ENCODE data around the gene VPS37B.
A peak's percentile ranks its signal among the peaks of the same experiment; 100 is the strongest.

Gene VPS37B

GRCh38 chr12:122866379-122866778, 29.5 kb downstream of the VPS37B start:
- DNase-seq (ENCODE audit: low read depth in 2 of 2): no peak

GRCh38 chr12:122865268-122866231, 30.4 kb downstream of the VPS37B start:
- DNase-seq (ENCODE audit: low read depth in 2 of 2): no peak

DNA sequence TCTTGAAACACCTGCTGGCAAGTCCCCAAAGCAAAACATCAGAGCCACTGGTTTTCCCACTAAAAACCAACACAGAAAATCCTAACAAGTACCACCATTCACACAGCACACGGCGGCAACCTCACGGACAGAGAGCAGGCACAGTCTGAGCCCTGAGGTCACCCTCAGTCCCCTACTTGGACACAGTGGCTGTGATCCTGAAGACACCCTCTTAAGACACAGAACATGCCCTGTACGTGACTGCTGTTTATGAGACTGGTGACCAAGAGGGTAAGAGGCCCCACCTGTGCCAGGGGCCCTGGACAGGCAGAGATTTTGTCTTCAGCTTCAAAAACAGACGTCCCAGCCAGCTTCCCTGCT, 31.1 kb downstream of the VPS37B start:
- no peak for DNase-seq (ENCODE audit: low read depth in 2 of 2)

- DNase-seq (ENCODE audit: low read depth in 2 of 2): no peak
These were observed 32.8 kb downstream of the VPS37B start for GRCh38 chr12:122862872-122863701.

DNA sequence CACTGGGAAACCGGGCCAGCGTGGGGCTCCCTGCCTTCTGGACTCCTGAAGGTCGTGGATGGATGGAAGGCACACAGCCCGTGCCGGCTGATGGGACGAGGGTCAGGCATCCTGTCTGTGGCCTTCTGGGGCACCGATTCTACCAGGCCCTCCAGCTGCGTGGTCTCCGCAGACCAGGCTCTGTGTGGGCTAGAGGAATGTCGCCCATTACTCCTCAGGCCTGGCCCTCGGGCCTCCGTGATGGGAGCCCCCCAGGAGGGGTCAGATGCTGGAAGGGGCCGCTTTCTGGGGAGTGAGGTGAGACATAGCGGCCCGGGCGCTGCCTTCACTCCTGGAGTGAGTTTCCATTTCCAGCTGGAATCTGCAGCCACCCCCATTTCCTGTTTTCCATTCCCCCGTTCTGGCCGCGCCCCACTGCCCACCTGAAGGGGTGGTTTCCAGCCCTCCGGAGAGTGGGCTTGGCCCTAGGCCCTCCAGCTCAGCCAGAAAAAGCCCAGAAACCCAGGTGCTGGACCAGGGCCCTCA, 33.8 kb downstream of the VPS37B start:
- no peak for DNase-seq (ENCODE audit: low read depth in 2 of 2)

DNA sequence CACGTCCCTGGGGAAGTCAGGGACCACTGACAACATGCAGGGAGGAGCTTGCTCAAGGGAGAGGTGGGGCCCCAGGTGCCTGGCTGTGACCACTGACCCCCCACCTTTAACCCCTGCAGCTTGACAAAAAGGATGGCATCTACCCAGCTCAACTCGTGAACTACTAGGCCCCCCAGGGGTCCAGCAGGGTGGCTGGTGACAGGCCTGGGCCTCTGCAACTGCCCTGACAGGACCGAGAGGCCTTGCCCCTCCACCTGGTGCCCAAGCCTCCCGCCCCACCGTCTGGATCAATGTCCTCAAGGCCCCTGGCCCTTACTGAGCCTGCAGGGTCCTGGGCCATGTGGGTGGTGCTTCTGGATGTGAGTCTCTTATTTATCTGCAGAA, 34.3 kb downstream of the VPS37B start:
- DNase-seq (ENCODE audit: low read depth in 2 of 2): no peak

DNA sequence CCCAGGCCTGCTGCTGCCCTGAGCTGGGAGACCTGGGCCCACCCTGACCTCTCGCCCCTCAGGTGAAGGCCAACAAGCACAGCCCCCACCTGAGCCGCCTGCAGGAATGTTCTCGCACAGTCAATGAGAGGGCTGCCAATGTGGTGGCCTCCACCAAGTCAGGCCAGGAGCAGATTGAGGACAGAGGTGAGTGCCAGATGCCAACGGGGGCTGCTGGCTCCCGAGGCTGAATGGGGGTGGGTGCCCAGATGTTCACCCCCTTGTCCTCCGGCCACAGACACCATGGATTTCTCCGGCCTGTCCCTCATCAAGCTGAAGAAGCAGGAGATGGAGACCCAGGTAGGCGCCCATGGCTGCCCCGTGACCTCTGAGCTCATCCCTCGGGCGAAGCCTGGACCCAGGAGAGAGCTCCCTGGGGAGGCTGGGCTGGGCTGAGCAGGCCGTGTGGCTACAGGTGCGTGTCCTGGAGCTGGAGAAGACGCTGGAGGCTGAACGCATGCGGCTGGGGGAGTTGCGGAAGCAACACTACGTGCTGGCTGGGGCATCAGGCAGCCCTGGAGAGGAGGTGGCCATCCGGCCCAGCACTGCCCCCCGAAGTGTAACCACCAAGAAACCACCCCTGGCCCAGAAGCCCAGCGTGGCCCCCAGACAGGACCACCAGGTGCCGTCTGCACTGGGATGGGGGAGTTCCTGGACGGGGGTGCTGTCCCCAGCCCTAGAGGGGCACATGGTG, 34.9 kb downstream of the VPS37B start:
- no peak for DNase-seq (ENCODE audit: low read depth in 2 of 2)

- DNase-seq (ENCODE audit: low read depth in 2 of 2): peak; percentile 67 to 80
These were observed 35.7 kb downstream of the VPS37B start for GRCh38 chr12:122860040-122860853.

GRCh38 chr12:122859303-122860039, 36.5 kb downstream of the VPS37B start:
- no peak for DNase-seq (ENCODE audit: low read depth in 2 of 2)

DNA sequence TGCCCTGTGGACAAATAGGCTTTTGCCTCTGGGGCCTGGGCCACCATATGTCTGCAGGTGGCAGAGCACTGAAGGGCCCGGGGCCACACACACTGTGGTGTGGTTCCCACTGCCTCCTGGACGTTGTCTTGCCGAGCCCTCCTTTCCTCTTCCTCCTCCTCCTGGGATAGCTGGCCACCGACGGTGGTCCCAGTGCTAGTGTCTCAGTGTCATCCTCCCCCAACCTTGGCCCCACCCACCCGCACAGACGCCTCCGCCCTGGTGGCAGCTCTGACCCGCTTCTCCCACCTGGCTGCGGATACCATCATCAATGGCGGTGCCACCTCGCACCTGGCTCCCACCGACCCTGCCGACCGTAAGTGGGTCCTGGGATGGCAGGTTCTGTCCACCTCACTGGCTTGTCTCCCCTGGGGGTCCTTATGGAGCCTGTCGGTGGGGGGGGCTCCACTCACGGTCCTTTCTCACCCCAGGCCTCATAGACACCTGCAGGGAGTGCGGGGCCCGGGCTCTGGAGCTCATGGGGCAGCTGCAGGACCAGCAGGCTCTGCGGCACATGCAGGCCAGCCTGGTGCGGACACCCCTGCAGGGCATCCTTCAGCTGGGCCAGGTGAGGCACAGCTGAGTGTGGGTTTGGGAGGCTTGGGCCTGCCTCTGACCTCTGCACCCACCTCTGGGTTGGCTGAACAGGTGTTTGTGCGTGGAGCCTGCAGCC, 37.2 kb downstream of the VPS37B start:
- DNase-seq (ENCODE audit: low read depth in 2 of 2): no peak

GRCh38 chr12:122858171-122858570, 37.8 kb downstream of the VPS37B start:
- no peak for DNase-seq (ENCODE audit: low read depth in 2 of 2)

- DNase-seq (ENCODE audit: low read depth in 2 of 2): no peak
These were observed 38.8 kb downstream of the VPS37B start for GRCh38 chr12:122856999-122857671.

- DNase-seq (ENCODE audit: low read depth in 2 of 2): no peak
These were observed 39.7 kb downstream of the VPS37B start for GRCh38 chr12:122855928-122856831.

DNA sequence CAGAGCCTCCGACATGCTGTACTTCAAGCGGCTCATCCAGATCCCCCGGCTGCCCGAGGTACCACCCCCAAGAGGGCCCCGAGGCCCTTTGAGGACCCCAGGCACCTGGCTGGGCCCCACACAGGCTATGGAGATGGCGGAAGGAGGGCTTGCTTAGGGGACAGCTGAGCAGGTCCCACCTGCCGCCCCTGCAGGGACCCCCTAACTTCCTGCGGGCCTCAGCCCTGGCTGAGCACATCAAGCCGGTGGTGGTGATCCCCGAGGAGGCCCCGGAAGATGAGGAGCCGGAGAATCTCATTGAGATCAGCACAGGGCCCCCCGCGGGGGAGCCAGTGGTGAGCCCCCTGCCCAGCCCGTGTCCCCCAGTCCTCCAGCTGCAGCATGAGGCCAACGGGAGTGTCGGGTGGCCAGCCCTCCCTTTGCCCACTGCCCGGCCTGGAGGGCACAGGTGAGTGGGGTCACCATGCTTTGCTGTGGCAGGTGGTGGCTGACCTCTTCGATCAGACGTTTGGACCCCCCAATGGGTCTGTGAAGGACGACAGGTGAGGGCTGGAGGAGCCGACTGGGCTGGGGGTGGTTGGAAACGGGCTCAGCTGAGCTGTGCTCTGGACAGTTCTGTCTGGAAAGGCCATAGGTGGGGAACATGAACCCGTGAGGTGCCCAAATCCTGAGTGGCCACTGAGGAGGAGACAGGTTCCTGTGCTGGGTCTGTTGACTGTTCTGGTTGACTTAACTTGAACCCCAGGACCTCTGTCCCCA, 40.7 kb downstream of the VPS37B start:
- no peak for DNase-seq (ENCODE audit: low read depth in 2 of 2)

DNA sequence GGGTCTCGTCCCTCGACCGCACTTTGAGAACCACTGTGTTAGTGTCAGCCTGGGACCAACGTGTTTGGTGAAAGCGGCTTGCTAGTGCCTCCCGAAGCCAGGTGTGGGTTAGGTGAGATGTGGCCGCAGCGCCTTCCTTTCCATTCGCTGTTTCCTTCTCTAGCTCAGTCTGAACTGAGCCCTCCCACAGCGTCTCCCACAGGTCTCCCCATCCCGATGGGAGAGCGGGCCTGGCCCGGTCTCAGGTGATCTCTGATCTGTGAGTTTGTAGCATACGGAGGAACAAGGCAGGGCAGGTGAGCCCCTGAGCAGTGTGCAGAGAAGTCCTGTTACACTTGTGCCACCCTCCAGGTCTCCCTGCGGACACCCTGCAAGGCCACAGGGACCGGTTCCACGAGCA, 41.4 kb downstream of the VPS37B start:
- DNase-seq (ENCODE audit: low read depth in 2 of 2): no peak

- no peak for DNase-seq (ENCODE audit: low read depth in 2 of 2)
These were observed 42.2 kb downstream of the VPS37B start for GRCh38 chr12:122853582-122854245.
